ENCODE data around the gene HEG1. TPM values are rescaled to one million over a fixed set of nuclear protein-coding genes. Genes with fewer than 3 reads are reported as not detected.
A peak's percentile ranks its signal among the peaks of the same experiment; 100 is the strongest.

Gene HEG1
- total RNA-seq, 1 experiment from 2014 or later, result 1.2 TPM

DNA sequence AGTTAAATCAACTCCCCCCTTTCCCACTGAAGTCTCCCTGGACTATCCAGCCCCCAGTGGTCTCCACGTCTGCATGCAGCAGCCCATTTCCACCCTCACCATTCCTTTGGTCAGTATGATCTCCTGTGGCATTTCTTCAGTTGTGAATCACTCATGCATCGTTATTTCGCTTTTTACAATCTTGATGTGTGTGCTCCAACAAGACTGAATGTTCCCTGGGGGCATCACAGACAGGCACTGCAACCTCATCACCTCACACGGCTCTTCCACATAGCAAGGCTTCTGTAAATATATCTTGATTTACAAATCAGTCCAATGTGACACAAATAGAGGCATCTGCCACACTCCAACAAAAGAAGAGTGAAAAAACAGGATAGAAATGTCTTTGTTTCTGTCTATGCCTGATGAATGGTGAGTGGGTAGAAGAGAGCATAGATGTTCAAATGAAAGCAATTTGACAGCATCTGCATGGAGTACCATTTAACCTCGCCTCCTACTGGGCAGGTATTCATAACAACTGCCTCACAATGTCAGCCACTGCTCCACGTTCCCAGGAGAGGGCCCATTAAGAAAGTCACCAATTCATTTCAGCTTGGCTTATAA lies 5.2 kb downstream of the HEG1 start:
- no peaks in the 10 kb centered on the region for H3K27me3 ChIP-seq (ENCODE audit: low read length)
- BruUV-seq (replicated peaks), result no TSS peak
- no peaks in the 10 kb centered on the region for H3K9me3 ChIP-seq (ENCODE audit: low read length)
- TF ChIP-seq, protein P1, sequence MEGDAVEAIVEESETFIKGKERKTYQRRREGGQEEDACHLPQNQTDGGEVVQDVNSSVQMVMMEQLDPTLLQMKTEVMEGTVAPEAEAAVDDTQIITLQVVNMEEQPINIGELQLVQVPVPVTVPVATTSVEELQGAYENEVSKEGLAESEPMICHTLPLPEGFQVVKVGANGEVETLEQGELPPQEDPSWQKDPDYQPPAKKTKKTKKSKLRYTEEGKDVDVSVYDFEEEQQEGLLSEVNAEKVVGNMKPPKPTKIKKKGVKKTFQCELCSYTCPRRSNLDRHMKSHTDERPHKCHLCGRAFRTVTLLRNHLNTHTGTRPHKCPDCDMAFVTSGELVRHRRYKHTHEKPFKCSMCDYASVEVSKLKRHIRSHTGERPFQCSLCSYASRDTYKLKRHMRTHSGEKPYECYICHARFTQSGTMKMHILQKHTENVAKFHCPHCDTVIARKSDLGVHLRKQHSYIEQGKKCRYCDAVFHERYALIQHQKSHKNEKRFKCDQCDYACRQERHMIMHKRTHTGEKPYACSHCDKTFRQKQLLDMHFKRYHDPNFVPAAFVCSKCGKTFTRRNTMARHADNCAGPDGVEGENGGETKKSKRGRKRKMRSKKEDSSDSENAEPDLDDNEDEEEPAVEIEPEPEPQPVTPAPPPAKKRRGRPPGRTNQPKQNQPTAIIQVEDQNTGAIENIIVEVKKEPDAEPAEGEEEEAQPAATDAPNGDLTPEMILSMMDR (conservative IDR thresholded peaks at IDR 0.05; ENCODE audit: low read depth, low read length), result no peak
- TF ChIP-seq EZH2 (IDR thresholded peaks at IDR 0.05; ENCODE audit: low read length, unreplicated experiment) (no peak), EZH2phosphoT487 (IDR thresholded peaks at IDR 0.05; ENCODE audit: borderline replicate concordance, low read length) (no peak)
- no peaks in the 10 kb centered on the region for H3K36me3 ChIP-seq (ENCODE audit: low read depth, low read length)
- no peak overlapping the region for H3K4me3 ChIP-seq (ENCODE audit: low read length)
- POLR2A ChIA-PET (ENCODE audit: unreplicated experiment), result no interaction called here
- H2AFZ ChIP-seq (ENCODE audit: low read length), result no peak overlapping the region
- H3F3A ChIP-seq (ENCODE audit: low read length, unreplicated experiment), result peaks cover 3% of the 10 kb centered on the region
- no peak for ATAC-seq
- intact Hi-C loops (cut with micrococcal nuclease), result loop anchor here (5.0 to 10.0 kb wide), 3 partner anchors 38 to 384 kb away; partner anchors contain the start of gene ZNF148
- H3K79me2 ChIP-seq (ENCODE audit: low read length), result 0 out of 2 replicates have a peak, but pooled peaks cover 4% of the 10 kb centered on the region
- no peak overlapping the region for H3K27ac ChIP-seq (ENCODE audit: low read length)
- H4K20me1 ChIP-seq (ENCODE audit: low read length), result no peaks in the 10 kb centered on the region
- CTCF ChIA-PET, result no interaction called here
- H3K9ac ChIP-seq (ENCODE audit: low read length), result no peak overlapping the region
- H3K9me2 ChIP-seq (replicated peaks; ENCODE audit: low read length), result no peaks in the 10 kb centered on the region
- no peak for DNase-seq
- peaks cover 34% of the 10 kb centered on the region for H3K4me1 ChIP-seq (ENCODE audit: insufficient read depth, low read length)
- no peak overlapping the region for H3K4me2 ChIP-seq (ENCODE audit: low read length)

DNA sequence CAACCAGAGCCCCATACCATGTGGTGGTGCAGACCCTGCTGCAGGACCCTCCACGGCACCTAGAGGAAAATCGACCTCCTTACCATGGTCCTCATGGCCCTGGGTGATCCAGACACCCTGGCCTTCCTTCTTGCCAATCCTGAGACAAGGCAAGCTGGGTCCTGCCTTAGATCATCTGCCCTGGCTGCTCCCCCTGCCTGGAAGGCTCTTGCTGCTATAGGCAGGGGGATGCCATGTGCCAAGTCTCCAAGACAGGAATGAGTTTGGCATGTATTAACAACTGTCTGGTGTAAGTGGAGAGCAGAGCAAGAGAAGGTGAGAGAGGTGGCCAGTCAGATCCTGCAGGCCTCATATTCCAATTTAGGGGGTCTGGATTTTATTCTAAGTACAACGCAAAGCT lies 7.5 kb downstream of the HEG1 start:
- POLR2A ChIA-PET (ENCODE audit: unreplicated experiment), result no interaction called here

DNA sequence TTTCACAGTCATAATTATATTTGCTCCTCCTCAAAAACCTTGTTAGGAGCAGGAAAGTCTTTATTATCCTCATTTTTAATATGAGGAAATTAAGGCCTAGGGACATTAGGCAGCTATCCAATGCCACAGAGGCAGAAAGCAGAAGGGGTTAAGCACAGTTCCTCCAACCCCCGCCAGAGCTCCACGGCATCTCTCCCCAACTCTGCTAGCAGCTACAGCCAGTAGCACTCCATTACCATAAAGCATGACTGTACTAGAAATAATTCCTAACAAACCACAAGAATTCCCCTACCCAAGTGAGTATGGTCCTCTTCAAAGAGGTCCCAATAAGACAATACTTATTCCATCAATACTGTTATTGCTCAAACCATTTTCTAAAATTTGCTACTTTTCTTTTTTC lies 9.8 kb downstream of the HEG1 start:
- Histone ChIP-seq H3K9me2 (replicated peaks; ENCODE audit: low read length) (no peaks in the 10 kb centered on the region), H3K36me3 (ENCODE audit: low read depth, low read length) (no peaks in the 10 kb centered on the region), H3K9ac (ENCODE audit: low read length) (no peak overlapping the region), H3K4me1 (ENCODE audit: insufficient read depth, low read length) (no peaks in the 10 kb centered on the region), H3F3A (ENCODE audit: low read length, unreplicated experiment) (no peaks in the 10 kb centered on the region), H3K4me2 (ENCODE audit: low read length) (no peak overlapping the region), H3K79me2 (ENCODE audit: low read length) (no peaks in the 10 kb centered on the region), H2AFZ (ENCODE audit: low read length) (no peak overlapping the region), H3K27ac (ENCODE audit: low read length) (no peak overlapping the region), H3K9me3 (ENCODE audit: low read length) (no peaks in the 10 kb centered on the region), H4K20me1 (ENCODE audit: low read length) (no peaks in the 10 kb centered on the region), H3K4me3 (ENCODE audit: low read length) (no peak overlapping the region), H3K27me3 (ENCODE audit: low read length) (no peaks in the 10 kb centered on the region)
- TF ChIP-seq EZH2 (IDR thresholded peaks at IDR 0.05; ENCODE audit: low read length, unreplicated experiment) (no peak), EZH2phosphoT487 (IDR thresholded peaks at IDR 0.05; ENCODE audit: borderline replicate concordance, low read length) (no peak)
- TF ChIP-seq, protein P1 (conservative IDR thresholded peaks at IDR 0.05; ENCODE audit: low read depth, low read length), result no peak
- ATAC-seq (no peak; the same call in 1 of the 2 replicates), DNase-seq (peak; percentile 40)
- intact Hi-C loops (cut with micrococcal nuclease), result no loop called here
- no TSS peak for BruUV-seq (replicated peaks)
- ChIA-PET CTCF (interaction anchor here (0.5 kb wide), 1 partner anchor 51 kb away, joined by 5 read pairs; no protein-coding TSS in a partner anchor), POLR2A (ENCODE audit: unreplicated experiment) (no interaction called here)

More for the DNA sequence above, 7.5 kb downstream of the HEG1 start:
- Histone ChIP-seq H3K9ac (ENCODE audit: low read length) (no peak overlapping the region), H3F3A (ENCODE audit: low read length, unreplicated experiment) (peaks cover 3% of the 10 kb centered on the region), H3K4me2 (ENCODE audit: low read length) (no peak overlapping the region), H3K36me3 (ENCODE audit: low read depth, low read length) (no peaks in the 10 kb centered on the region), H3K9me2 (replicated peaks; ENCODE audit: low read length) (no peaks in the 10 kb centered on the region), H2AFZ (ENCODE audit: low read length) (no peak overlapping the region), H3K27me3 (ENCODE audit: low read length) (no peaks in the 10 kb centered on the region), H3K4me3 (ENCODE audit: low read length) (no peak overlapping the region), H3K27ac (ENCODE audit: low read length) (no peak overlapping the region), H4K20me1 (ENCODE audit: low read length) (no peaks in the 10 kb centered on the region), H3K4me1 (ENCODE audit: insufficient read depth, low read length) (peaks cover 22% of the 10 kb centered on the region), H3K9me3 (ENCODE audit: low read length) (no peaks in the 10 kb centered on the region), H3K79me2 (ENCODE audit: low read length) (no peaks in the 10 kb centered on the region)
- ATAC-seq (no peak), DNase-seq (no peak)
- CTCF ChIA-PET, result no interaction called here
- no TSS peak for BruUV-seq (replicated peaks)
- intact Hi-C loops (cut with micrococcal nuclease), result no loop called here
- TF ChIP-seq EZH2 (IDR thresholded peaks at IDR 0.05; ENCODE audit: low read length, unreplicated experiment), result no peak
- no peak for TF ChIP-seq EZH2phosphoT487 (IDR thresholded peaks at IDR 0.05; ENCODE audit: borderline replicate concordance, low read length)
- TF ChIP-seq, protein P1 (conservative IDR thresholded peaks at IDR 0.05; ENCODE audit: low read depth, low read length), result no peak
